Endothelial cell (in vitro differentiated cells): Measurements from ENCODE around the gene C16orf90. TPM values are rescaled to one million over a fixed set of nuclear protein-coding genes. Genes with fewer than 3 reads are reported as not detected.

Source experiments
- DNase-seq: peaks from one replicate; pipeline ENCODE4 v3.0.0; 2021; ENCODE audit warnings: low spot score
- H3K27ac Mint-ChIP-seq: one replicate; pipeline ENCODE4 v1.8.0; 2021; ENCODE audit warnings: mixed read lengths, inconsistent platforms; ENCODE audit not compliant: unreplicated experiment
- H3K27me3 Mint-ChIP-seq: one replicate; pipeline ENCODE4 v1.8.0; 2021; ENCODE audit warnings: mild to moderate bottlenecking, moderate library complexity, mixed read lengths, inconsistent platforms; ENCODE audit not compliant: unreplicated experiment
- H3K36me3 Mint-ChIP-seq: one replicate; pipeline ENCODE4 v1.8.0; 2021; ENCODE audit warnings: mild to moderate bottlenecking, low read depth, mixed read lengths, inconsistent platforms; ENCODE audit not compliant: unreplicated experiment
- H3K4me1 Mint-ChIP-seq: one replicate; pipeline ENCODE4 v1.8.0; 2021; ENCODE audit warnings: mild to moderate bottlenecking, mixed read lengths, inconsistent platforms; ENCODE audit not compliant: unreplicated experiment
- H3K4me3 Mint-ChIP-seq: one replicate; pipeline ENCODE4 v1.8.0; 2021; ENCODE audit warnings: mild to moderate bottlenecking, mixed read lengths, inconsistent platforms; ENCODE audit not compliant: unreplicated experiment
- H3K9me3 Mint-ChIP-seq: one replicate; pipeline ENCODE4 v1.8.0; 2021; ENCODE audit warnings: mixed read lengths, inconsistent platforms; ENCODE audit not compliant: unreplicated experiment
- CTCF ChIP-seq: fragments of 200-600 bp; sonication (generic); IDR thresholded peaks from one replicate; pipeline ENCODE4 v1.5.0; 2021; ENCODE audit warnings: antibody characterized with exemption; ENCODE audit not compliant: unreplicated experiment
- total RNA-seq: library from RNA; stranded (reverse); fragmentation: NEBNext Ultra II Directional; extraction: Animal tissue kit (Norgen Biotek cat#: 25700); gene quantifications from one replicate; pipeline ENCODE4 v1.2.1, GENCODE V29; 2021; ENCODE audit not compliant: unreplicated experiment

C16orf90 gene
- total RNA-seq, 1 donor from 2014 or later = not detected

- H3K4me3 Mint-ChIP-seq = no peak overlapping the region
- no peak for TF ChIP-seq CTCF
- no peak overlapping the region for H3K27ac Mint-ChIP-seq
- peaks cover 15% of the 10 kb centered on the region for H3K36me3 Mint-ChIP-seq
- H3K9me3 Mint-ChIP-seq = no peaks in the 10 kb centered on the region
- no peak for DNase-seq
- H3K4me1 Mint-ChIP-seq = no peaks in the 10 kb centered on the region
- peaks cover 3% of the 10 kb centered on the region for H3K27me3 Mint-ChIP-seq
These were observed 41.0 kb upstream of the C16orf90 start for GRCh38 chr16:3536271-3536731.

GRCh38 chr16:3534126-3534525 is 38.8 kb upstream of the C16orf90 start:
- peaks cover 3% of the 10 kb centered on the region for H3K27me3 Mint-ChIP-seq

GRCh38 chr16:3532741-3533140 is 37.5 kb upstream of the C16orf90 start:
- no peaks in the 10 kb centered on the region for H3K4me1 Mint-ChIP-seq
- peaks cover 5% of the 10 kb centered on the region for H3K9me3 Mint-ChIP-seq
- H3K27me3 Mint-ChIP-seq = peaks cover 3% of the 10 kb centered on the region
- H3K36me3 Mint-ChIP-seq = peaks cover 29% of the 10 kb centered on the region
- DNase-seq = no peak
- H3K27ac Mint-ChIP-seq = no peak overlapping the region
- no peak for TF ChIP-seq CTCF
- no peak overlapping the region for H3K4me3 Mint-ChIP-seq

More at GRCh38 chr16:3534126-3534525, 38.8 kb upstream of the C16orf90 start:
- no peak for TF ChIP-seq CTCF
- H3K36me3 Mint-ChIP-seq = peaks cover 19% of the 10 kb centered on the region
- no peak overlapping the region for H3K27ac Mint-ChIP-seq
- H3K4me3 Mint-ChIP-seq = peak overlapping the region; percentile 35
- H3K9me3 Mint-ChIP-seq = no peaks in the 10 kb centered on the region
- no peak for DNase-seq
- H3K4me1 Mint-ChIP-seq = no peaks in the 10 kb centered on the region

GRCh38 chr16:3530371-3530914 is 35.2 kb upstream of the C16orf90 start:
- Mint-ChIP-seq H3K27ac (no peak overlapping the region), H3K36me3 (peaks cover 38% of the 10 kb centered on the region), H3K4me3 (no peak overlapping the region), H3K9me3 (peaks cover 5% of the 10 kb centered on the region), H3K4me1 (peaks cover 8% of the 10 kb centered on the region), H3K27me3 (peaks cover 3% of the 10 kb centered on the region)
- TF ChIP-seq CTCF = no peak
- DNase-seq = no peak

GRCh38 chr16:3529175-3529574 is 33.9 kb upstream of the C16orf90 start:
- DNase-seq = no peak
- Mint-ChIP-seq H3K36me3 (peaks cover 30% of the 10 kb centered on the region), H3K4me3 (no peak overlapping the region), H3K27ac (no peak overlapping the region), H3K27me3 (no peaks in the 10 kb centered on the region), H3K4me1 (peaks cover 8% of the 10 kb centered on the region), H3K9me3 (peaks cover 5% of the 10 kb centered on the region)
- TF ChIP-seq CTCF = no peak
